ENCODE data around the gene TNN. TPM values are rescaled to one million over a fixed set of nuclear protein-coding genes. Genes with fewer than 3 reads are reported as not detected.
A peak's percentile ranks its signal among the peaks of the same experiment; 100 is the strongest.

The TNN gene
- total and polyA plus RNA-seq, 7 donors, result 0.01 TPM; not detected in 5

DNA sequence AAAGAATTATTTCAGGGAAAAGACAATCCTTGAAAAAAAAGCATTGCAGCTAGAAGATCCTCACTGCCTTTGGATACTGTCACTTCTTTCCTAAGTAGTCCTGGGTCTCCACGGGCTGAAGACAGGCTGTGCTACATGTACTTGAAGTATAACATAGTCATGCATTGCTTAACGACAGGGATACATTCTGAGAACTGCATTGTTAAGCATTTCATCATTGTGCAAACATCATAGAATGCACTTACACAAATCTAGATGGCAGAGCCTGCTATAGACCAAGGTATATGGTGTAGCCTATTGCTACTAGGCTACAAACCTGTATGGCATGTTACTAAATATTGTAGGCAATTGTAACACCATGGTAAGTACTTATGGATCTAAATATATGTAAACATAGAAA, 70.9 kb downstream of the TNN start:
- H3K4me1 ChIP-seq, result no peaks in the 10 kb centered on the region
- H3K9me3 ChIP-seq, result no peaks in the 10 kb centered on the region
- intact Hi-C loops (cut with DNase I), result no loop called here
- H3K27me3 ChIP-seq (ENCODE audit: insufficient read depth in 3 of 3, low read length in 2 of 3), result peaks cover 0 to 7% (median 0%) of the 10 kb centered on the region in 3 donors
- no peak for TF ChIP-seq CTCF (IDR thresholded peaks at IDR 0.05)
- H3K27ac ChIP-seq, result no peak overlapping the region
- ATAC-seq (no peak), DNase-seq (no peak)
- no peak overlapping the region for H3K4me3 ChIP-seq
- no peaks in the 10 kb centered on the region for H3K36me3 ChIP-seq (ENCODE audit: insufficient read depth in 1 of 2, low read depth in 1 of 2)
- WGBS, 3 donors, result 59 to 77% (median 67%) methylated on average over 2 of the region's 2 CpGs

GRCh38 chr1:175145899-175146528, 78.4 kb downstream of the TNN start:
- 61 to 71% (median 66%) methylated on average over 7 of the region's 7 CpGs for WGBS, 3 donors
- H3K36me3 ChIP-seq (ENCODE audit: insufficient read depth in 1 of 2, low read depth in 1 of 2), result no peaks in the 10 kb centered on the region
- no peaks in the 10 kb centered on the region for H3K9me3 ChIP-seq
- no peak overlapping the region for H3K27ac ChIP-seq
- no peak overlapping the region for H3K4me3 ChIP-seq
- no peaks in the 10 kb centered on the region for H3K4me1 ChIP-seq
- no peak for TF ChIP-seq CTCF (IDR thresholded peaks at IDR 0.05)
- intact Hi-C loops (cut with DNase I), result loop anchor here in 1 of 2 donors (10.0 kb wide), 1 partner anchor 739 kb away; no protein-coding TSS in a partner anchor
- ATAC-seq (no peak), DNase-seq (no peak)
- peaks cover 0 to 3% (median 0%) of the 10 kb centered on the region in 3 donors for H3K27me3 ChIP-seq (ENCODE audit: insufficient read depth in 3 of 3, low read length in 2 of 3)

DNA sequence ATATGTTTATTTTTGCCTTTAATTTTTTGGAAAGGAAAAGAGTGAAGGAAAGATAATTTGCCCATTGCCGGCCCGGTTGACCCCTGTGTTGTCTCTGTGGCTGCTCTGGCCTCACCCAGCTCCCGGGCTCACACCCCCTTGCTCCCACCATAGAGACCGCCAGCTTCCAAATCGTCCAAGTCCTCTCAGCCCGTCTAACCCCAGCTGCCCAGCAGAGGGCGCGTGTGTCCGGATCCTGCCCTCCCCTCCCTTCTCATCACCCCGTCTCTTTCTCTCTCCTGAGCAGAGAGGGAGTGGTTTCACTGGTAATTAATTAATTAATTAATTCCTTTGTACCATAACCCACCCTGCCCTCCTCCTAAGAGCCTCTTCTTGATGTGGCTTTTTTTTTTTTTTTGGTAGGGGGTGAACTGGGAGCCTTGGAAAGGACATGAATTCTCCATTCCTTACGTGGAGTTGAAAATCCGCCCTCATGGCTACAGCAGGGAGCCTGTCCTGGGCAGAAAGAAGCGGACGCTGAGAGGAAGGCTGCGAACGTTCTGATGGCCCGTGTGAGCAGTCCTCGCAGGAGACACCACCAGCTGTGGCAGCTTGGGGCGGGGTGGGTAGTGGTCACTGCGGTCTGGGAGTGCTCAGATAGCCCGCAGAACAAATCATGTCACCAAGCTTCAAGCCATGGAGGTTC, 79.0 kb downstream of the TNN start:
- Histone ChIP-seq H3K27me3 (ENCODE audit: insufficient read depth in 3 of 3, low read length in 2 of 3) (peaks cover 0 to 3% (median 0%) of the 10 kb centered on the region in 3 donors), H3K27ac (no peak overlapping the region), H3K4me1 (no peaks in the 10 kb centered on the region), H3K9me3 (no peaks in the 10 kb centered on the region), H3K4me3 (no peak overlapping the region), H3K36me3 (ENCODE audit: insufficient read depth in 1 of 2, low read depth in 1 of 2) (no peaks in the 10 kb centered on the region)
- ATAC-seq (peak; percentile 66 to 94 (median 84)), DNase-seq (peak; percentile 61 to 82)
- 26 to 29% (median 28%) methylated on average over 21 of the region's 21 CpGs for WGBS, 3 donors
- intact Hi-C loops (cut with DNase I), result loop anchor here in 1 of 2 donors (10.0 kb wide), 1 partner anchor 738 kb away; no protein-coding TSS in a partner anchor
- TF ChIP-seq CTCF (IDR thresholded peaks at IDR 0.05), result peak; percentile 69

DNA sequence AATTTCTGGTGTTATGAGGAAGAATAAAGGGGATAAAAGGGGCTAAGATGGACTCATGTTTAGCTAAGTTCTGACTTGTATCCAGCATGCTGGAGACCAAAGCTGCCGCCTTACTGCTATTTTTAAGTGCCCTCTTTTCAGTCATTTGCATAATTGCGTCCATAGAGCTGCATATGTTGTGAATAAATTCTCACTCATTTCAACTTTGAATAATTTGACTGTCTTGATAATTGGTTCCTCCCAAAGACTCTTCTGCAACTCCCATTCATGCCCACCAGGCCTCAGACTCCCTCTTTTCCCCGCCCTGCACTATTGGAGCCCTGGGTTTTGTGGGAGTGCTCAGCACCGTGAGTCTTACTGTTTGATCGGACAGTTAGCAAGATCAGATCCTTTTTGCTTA, 79.9 kb downstream of the TNN start:
- peaks cover 4% of the 10 kb centered on the region for H3K4me1 ChIP-seq
- TF ChIP-seq CTCF (IDR thresholded peaks at IDR 0.05), result no peak
- peaks cover 0 to 3% (median 0%) of the 10 kb centered on the region in 3 donors for H3K27me3 ChIP-seq (ENCODE audit: insufficient read depth in 3 of 3, low read length in 2 of 3)
- intact Hi-C loops (cut with DNase I), result loop anchor here in 1 of 2 donors (10.0 kb wide), 1 partner anchor 737 kb away; no protein-coding TSS in a partner anchor
- H3K36me3 ChIP-seq (ENCODE audit: insufficient read depth in 1 of 2, low read depth in 1 of 2), result no peaks in the 10 kb centered on the region
- ATAC-seq, result no peak
- WGBS, 3 donors, result 95 to 97% (median 96%) methylated on average over 5 of the region's 5 CpGs
- H3K4me3 ChIP-seq, result no peak overlapping the region
- no peak overlapping the region for H3K27ac ChIP-seq
- no peaks in the 10 kb centered on the region for H3K9me3 ChIP-seq
- no peak for DNase-seq

All from psoas muscle (tissue), 8 donors.